MV-4-11 (cell line): ENCODE measurements around the gene FAM117A.
"Not testable (repeated sequence)": the region's sequence is repeated elsewhere in the genome, so short reads cannot be mapped to it uniquely, and the experiment has no call there.

Experiments used
- DNase-seq: peaks from one replicate; lab custom pipeline; 2025; lab: John Stamatoyannopoulos, UW

The FAM117A gene

DNA sequence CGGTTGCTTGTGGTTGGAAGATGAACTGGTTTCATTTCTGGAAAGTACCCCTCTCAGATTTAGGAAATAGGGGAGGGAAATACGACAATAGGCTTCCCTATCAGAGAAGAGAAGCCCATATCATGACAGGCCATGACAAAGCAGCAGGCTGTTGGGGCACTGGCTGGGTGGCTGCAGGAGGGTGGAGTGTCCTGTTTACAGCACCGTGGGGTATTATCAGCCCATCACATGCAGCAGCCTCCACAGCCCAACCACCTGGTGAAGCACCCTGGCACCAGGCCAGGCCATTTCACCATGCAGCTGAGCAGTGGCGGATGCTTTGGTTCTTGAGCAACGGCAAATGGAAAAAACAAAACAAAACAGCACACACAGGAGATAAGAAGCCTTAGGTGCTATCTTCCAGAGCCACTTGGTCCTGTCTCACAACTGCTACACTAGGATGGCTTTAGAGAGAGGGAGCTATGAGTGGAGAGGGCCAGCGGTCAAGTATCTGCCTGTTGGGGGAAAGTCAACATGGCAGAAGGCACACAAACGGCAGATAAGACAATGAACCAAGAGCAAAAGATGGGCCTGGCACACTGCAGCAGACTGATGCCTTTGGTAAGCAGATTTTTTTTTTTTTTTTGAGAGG is 24.2 kb downstream of the FAM117A start:
- DNase-seq, result peak; percentile 98

DNA sequence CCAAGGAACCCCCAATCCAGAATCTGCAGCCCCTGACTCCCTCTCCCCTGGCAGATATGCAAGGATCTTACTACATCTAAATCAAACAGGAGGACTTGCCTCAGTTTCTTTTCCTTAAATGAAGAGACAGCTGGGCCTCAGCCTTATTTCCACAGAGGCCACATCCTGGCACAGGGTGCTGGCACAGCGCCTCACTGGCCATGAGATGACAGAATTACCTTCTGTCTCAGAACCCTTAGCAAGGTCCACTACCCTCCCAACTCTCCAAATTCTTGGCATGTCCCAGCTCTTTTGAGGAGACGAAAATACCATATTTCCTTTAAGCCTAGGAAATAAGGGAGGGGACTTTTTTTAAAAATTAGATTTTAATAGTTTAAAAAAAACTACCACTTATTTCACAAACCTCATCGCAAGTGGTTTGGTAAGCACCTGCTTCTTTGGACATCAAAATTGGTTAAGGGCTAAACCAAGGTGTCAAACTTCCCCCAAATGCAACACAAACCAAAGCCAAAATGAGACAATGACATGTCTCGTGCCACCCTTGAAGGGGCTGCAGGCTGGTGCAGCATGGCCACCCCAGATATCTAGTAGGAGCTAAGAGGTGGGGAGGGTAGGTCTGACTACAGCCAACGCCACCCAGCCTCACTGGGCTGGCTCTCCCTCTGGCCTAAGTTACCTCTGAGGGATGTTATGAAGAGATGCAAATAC is 25.3 kb downstream of the FAM117A start:
- DNase-seq, result no peak

GRCh38 chr17:49734515-49735490 is 29.1 kb downstream of the FAM117A start:
- peak; percentile 80 for DNase-seq

DNA sequence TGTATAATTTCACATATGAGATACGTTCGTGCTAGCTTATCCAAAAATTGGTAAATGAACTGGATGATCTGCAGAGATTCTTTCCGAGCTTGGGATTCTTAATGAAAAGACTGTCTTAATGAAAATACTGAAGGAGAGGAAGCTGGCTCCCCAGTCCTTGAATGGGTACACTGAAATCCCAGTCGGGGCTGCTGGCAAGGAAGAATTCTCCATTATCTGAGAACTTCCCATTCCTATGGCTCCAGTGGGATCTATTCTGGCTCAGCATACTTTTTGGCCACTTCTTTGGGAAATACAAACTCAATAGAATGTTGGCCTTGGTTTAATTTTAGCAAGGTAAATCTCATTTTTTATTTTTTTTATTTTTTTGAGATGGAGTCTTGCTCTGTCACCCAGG is 32.5 kb downstream of the FAM117A start:
- no peak for DNase-seq

DNA sequence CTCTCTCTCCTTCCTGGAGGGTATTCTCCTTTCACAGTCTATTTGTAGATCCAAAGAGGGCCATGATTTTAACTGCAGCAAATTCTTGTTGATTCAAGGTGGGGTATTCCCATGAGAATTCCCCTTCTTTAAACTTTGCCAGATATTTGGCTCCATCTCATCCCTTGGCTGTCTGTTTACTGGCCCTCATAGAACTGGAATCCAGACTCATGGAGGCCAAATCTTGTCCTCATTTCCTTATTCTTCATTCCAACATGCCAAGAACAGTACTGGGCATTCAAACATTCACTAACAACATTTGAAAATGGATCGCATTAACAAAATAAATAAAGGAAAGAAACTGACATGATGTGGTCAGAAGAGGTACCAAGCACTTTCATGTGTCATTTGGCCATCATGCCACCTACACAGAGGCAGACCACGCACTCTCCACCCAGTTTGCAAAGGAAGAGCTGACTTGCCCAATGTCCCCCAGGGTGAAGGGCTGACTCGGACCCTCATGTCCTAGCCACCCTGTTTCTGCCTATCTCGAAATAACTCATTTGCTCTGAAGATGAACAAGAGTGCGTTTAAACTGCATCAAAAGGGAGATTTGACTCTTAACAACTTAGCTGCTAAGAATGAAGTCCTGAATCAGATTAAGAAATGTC is 33.0 kb downstream of the FAM117A start:
- no peak for DNase-seq

- DNase-seq, result no peak
Measured at GRCh38 chr17:49730078-49730784, 33.7 kb downstream of the FAM117A start.

GRCh38 chr17:49729069-49729468 is 34.9 kb downstream of the FAM117A start:
- no peak for DNase-seq

DNA sequence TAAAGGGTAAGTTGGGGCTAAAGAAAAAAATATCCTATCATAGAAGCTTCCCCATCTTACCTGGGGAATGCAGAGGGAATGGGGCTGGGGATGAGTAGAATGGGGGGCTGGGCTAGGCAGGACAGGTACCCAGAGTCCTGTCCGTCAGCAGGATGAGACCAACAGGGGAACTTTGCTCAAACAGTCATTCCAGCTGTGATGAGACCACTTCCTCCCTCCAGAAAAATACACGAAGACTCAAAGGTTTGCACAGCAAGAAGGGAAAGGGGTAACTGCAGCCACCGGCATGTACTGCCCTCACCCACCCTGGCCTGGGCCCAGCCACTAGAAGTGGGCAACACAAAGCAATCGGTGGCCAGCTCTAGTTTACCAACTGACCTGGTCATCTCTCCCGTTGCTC is 35.5 kb downstream of the FAM117A start:
- DNase-seq, result no peak

- DNase-seq, result no peak
Measured at GRCh38 chr17:49727380-49727779, 36.6 kb downstream of the FAM117A start.

DNA sequence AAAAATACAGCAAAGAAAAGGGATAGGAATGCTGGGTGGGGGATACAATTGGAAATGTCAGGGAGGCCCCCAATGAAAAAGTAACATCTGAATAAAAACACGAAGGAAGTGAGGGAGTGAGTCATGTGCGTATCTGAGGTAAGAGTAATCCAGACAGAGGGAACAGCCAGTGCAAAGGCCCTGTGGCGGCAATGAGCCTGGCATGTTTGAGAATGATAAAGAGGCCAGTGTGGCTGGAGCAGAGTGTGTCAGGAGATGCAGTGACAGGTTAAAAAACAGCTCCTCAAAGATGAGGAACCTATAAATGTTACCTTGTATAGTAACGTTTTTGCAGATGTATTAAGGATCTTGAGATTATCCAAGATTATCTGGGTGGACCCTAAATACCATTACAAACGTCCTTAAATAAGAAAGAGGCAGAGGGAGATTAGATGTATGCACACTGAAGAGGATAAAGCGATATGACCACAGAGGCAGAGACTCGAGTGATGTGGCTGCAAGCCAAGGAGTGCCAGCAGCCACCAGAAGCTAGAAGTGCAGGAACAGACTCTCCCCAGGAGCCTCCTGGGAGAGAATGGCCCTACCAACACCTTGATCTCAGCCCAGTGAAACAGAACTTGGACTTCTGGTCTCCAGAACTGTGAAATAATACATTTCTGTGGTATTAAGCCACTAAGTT is 38.3 kb downstream of the FAM117A start:
- DNase-seq, result no peak

DNA sequence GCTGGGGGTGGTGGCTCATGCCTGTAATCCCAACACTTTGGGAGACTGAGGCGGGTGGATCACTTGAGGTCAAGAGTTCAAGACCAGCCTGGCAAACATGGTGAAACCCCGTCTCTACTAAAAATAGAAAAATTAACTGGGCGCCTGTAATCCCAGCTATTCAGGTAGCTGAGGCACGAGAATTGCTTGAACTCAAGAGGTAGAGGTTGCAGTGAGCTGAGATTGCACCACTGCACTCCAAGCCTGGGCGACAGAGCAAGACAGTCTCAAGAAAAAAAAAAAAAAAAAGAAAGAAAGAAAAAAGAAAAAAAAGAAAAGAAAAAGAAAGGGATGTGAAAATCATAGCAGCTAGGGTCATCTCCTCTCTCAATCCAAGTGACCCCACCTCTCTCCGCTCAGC is 39.4 kb downstream of the FAM117A start:
- DNase-seq, result not testable (repeated sequence)

GRCh38 chr17:49723423-49723822 is 40.5 kb downstream of the FAM117A start:
- peak; percentile 38 for DNase-seq

GRCh38 chr17:49722066-49722465 is 41.9 kb downstream of the FAM117A start:
- DNase-seq, result no peak

DNA sequence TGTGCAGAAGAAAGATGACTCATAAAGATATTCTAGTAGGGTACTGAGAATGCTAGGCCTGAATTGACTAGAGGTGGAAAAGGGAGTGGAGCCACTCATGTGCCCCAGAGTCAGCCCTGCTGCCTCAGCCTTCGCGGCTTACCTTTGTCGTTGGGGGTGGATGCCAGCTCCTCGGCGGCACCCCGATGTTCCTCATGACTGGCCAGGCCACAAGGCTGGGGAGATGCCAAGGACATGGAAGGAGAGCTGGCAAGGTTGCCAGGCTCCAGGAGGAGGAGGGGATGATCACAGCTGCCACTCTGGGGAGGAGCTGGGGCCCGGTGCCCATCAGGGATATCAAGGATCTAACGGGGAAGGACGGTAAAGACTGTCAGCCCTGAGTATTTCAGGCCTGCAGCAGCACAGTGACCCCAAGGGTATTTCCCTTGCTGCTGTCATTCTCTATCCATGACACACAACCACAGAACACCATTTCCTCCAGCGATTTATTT is 46.5 kb downstream of the FAM117A start:
- no peak for DNase-seq

DNA sequence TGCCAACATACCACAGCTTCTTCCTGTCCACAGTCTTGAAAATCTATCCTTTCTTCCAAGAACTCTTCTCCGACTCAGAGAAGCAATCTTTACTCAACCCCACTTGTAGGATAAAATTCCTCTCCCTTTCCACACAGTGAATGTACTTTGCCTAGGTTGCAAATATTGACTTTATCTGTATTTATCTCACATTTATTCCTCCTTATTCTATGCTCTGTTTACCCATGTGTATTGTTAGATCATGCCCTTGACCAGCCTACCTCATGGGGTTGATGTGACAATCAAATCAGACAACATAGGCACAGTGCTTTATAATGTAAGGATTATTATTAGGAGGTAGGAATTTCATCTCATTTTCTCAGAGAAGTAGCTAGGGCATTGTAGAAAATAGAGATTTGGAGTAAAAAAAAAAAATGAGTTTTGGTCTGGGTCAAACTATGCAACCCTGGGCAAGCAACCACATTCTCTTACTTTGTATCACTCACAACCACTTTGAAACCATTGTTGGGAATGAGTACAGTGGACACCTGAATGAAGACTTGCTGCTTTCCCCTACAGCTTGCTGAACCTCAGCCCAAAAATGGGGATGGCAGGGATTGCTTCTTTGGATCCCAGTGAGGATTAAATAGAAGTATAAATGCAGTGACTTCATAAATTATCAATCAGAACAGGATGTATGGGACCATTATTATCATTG is 47.1 kb downstream of the FAM117A start:
- DNase-seq, result no peak

GRCh38 chr17:49715717-49716279 is 48.1 kb downstream of the FAM117A start:
- no peak for DNase-seq

DNA sequence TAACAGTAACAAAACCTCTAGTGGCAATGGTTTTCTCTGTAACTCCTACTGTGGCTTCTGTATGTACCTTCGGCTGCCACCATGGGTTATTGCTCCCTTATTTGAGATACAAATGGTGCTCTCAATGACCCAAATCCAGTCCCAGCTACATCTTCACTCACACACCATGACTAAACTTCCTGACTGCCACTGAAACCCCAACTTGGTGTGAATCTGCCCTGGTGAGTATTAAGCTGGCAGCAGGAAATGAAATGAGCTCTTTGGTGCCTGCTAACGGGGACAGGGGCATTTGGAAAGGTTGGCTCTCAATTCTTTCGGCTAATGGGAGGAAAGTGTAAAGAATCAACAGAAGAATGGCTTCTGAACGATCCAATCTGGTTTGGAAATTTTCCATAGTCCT is 48.7 kb downstream of the FAM117A start:
- no peak for DNase-seq

GRCh38 chr17:49708515-49709183 is 55.3 kb downstream of the FAM117A start:
- no peak for DNase-seq
